ENCODE results near the gene B4GALT6. TPM values are rescaled to one million over a fixed set of nuclear protein-coding genes. Genes with fewer than 3 reads are reported as not detected.

B4GALT6 gene
- total RNA-seq, 4 donors from 2014 or later = 1.8 to 3.4 (median 2.2) TPM

- no peaks in the 10 kb centered on the region for H3K36me3 ChIP-seq
- H3K9me3 ChIP-seq = no peaks in the 10 kb centered on the region
- H3K4me1 ChIP-seq = peaks cover 33% of the 10 kb centered on the region
- H3K27ac ChIP-seq = no peak overlapping the region
- TF ChIP-seq EP300 (IDR thresholded peaks at IDR 0.05) = no peak
- no peak for TF ChIP-seq POLR2A (IDR thresholded peaks at IDR 0.05)
- TF ChIP-seq CTCF (IDR thresholded peaks at IDR 0.05) = no peak
- no peak overlapping the region for H3K4me3 ChIP-seq
- no peaks in the 10 kb centered on the region for H3K27me3 ChIP-seq
- no peak for DNase-seq (ENCODE audit: low spot score in 2 of 2)
- WGBS = 79% methylated on average over 5 of the region's 5 CpGs
Measured at GRCh38 chr18:31683106-31683505, 1.3 kb downstream of the B4GALT6 start.

GRCh38 chr18:31680831-31681568 is 3.4 kb downstream of the B4GALT6 start:
- H3K4me3 ChIP-seq = no peak overlapping the region
- DNase-seq (ENCODE audit: low spot score in 2 of 2) = no peak
- H3K9me3 ChIP-seq = no peaks in the 10 kb centered on the region
- no peaks in the 10 kb centered on the region for H3K36me3 ChIP-seq
- no peaks in the 10 kb centered on the region for H3K27me3 ChIP-seq
- no peak overlapping the region for H3K27ac ChIP-seq
- TF ChIP-seq CTCF (IDR thresholded peaks at IDR 0.05) = no peak
- TF ChIP-seq EP300 (IDR thresholded peaks at IDR 0.05) = no peak
- no peak for TF ChIP-seq POLR2A (IDR thresholded peaks at IDR 0.05)
- no peak for TF ChIP-seq POLR2AphosphoS5 (IDR thresholded peaks at IDR 0.05)
- WGBS = 86% methylated on average over 2 of the region's 2 CpGs
- H3K4me1 ChIP-seq = peaks cover 31% of the 10 kb centered on the region

- H3K27ac ChIP-seq = no peak overlapping the region
- no peak overlapping the region for H3K4me3 ChIP-seq
- DNase-seq (ENCODE audit: low spot score in 2 of 2) = no peak
- H3K4me1 ChIP-seq = peaks cover 25% of the 10 kb centered on the region
- no peak for TF ChIP-seq POLR2A (IDR thresholded peaks at IDR 0.05)
- TF ChIP-seq EP300 (IDR thresholded peaks at IDR 0.05) = no peak
- no peak for TF ChIP-seq CTCF (IDR thresholded peaks at IDR 0.05)
- TF ChIP-seq POLR2AphosphoS5 (IDR thresholded peaks at IDR 0.05) = no peak
- H3K9me3 ChIP-seq = no peaks in the 10 kb centered on the region
- 67% methylated on average over 1 of the region's 1 CpG for WGBS
- H3K27me3 ChIP-seq = no peaks in the 10 kb centered on the region
- H3K36me3 ChIP-seq = no peaks in the 10 kb centered on the region
Measured at GRCh38 chr18:31680433-31680811, 4.0 kb downstream of the B4GALT6 start.

GRCh38 chr18:31679791-31680432 is 4.5 kb downstream of the B4GALT6 start:
- TF ChIP-seq CTCF (IDR thresholded peaks at IDR 0.05) = no peak
- TF ChIP-seq POLR2A (IDR thresholded peaks at IDR 0.05) = no peak
- no peak for TF ChIP-seq EP300 (IDR thresholded peaks at IDR 0.05)
- no peak for TF ChIP-seq POLR2AphosphoS5 (IDR thresholded peaks at IDR 0.05)
- no peak overlapping the region for H3K27ac ChIP-seq
- H3K27me3 ChIP-seq = no peaks in the 10 kb centered on the region
- no peaks in the 10 kb centered on the region for H3K9me3 ChIP-seq
- 90% methylated on average over 5 of the region's 5 CpGs for WGBS
- H3K4me3 ChIP-seq = no peak overlapping the region
- H3K36me3 ChIP-seq = no peaks in the 10 kb centered on the region
- no peak for DNase-seq (ENCODE audit: low spot score in 2 of 2)
- H3K4me1 ChIP-seq = peaks cover 25% of the 10 kb centered on the region

GRCh38 chr18:31679133-31679742 is 5.1 kb downstream of the B4GALT6 start:
- no peak overlapping the region for H3K27ac ChIP-seq
- peaks cover 23% of the 10 kb centered on the region for H3K4me1 ChIP-seq
- 55% methylated on average over 3 of the region's 3 CpGs for WGBS

More at GRCh38 chr18:31679133-31679742, 5.1 kb downstream of the B4GALT6 start:
- Histone ChIP-seq H3K4me3 (no peak overlapping the region), H3K9me3 (no peaks in the 10 kb centered on the region), H3K36me3 (no peaks in the 10 kb centered on the region), H3K27me3 (no peaks in the 10 kb centered on the region)
- DNase-seq (ENCODE audit: low spot score in 2 of 2) = no peak
- TF ChIP-seq POLR2A (IDR thresholded peaks at IDR 0.05) (no peak), CTCF (IDR thresholded peaks at IDR 0.05) (no peak), POLR2AphosphoS5 (IDR thresholded peaks at IDR 0.05) (no peak), EP300 (IDR thresholded peaks at IDR 0.05) (no peak)

Data from suprapubic skin (tissue), 4 donors.